Loucy (cell line): ENCODE results near the gene IL9.
"Not testable (repeated sequence)": the region's sequence is repeated elsewhere in the genome, so short reads cannot be mapped to it uniquely, and the experiment has no call there.

Experiments
- H2AFZ ChIP-seq: fragments of 200-600 bp; sonication (generic); 2 replicates; pipeline ENCODE4 v1.6.0; 2016; ENCODE audit warnings: antibody characterized with exemption, mild to moderate bottlenecking, low read length, moderate library complexity
- H3F3A ChIP-seq: fragments of 200-600 bp; 2 replicates; pipeline ENCODE4 v1.6.0; 2016; ENCODE audit warnings: antibody characterized with exemption, low read depth, mild to moderate bottlenecking
- H3K27me3 ChIP-seq: fragments of 200-600 bp; sonication (generic); 2 replicates; pipeline ENCODE4 v1.6.1; 2014; ENCODE audit warnings: low read length, mild to moderate bottlenecking; ENCODE audit not compliant: insufficient read depth, poor library complexity, severe bottlenecking
- H3K36me3 ChIP-seq: fragments of 200-600 bp; sonication (generic); 2 replicates; pipeline ENCODE4 v1.6.1; 2016; ENCODE audit warnings: low read length; ENCODE audit not compliant: insufficient read depth
- H3K4me1 ChIP-seq: fragments of 200-600 bp; sonication (generic); 2 replicates; pipeline ENCODE4 v1.5.1; 2014; ENCODE audit warnings: low read length, mild to moderate bottlenecking; ENCODE audit not compliant: insufficient read depth, poor library complexity, severe bottlenecking
- H3K4me2 ChIP-seq: fragments of 200-600 bp; sonication (generic); 2 replicates; pipeline ENCODE4 v1.6.0; 2014; ENCODE audit warnings: antibody characterized with exemption, low read length, low read depth, mild to moderate bottlenecking; ENCODE audit not compliant: poor library complexity, severe bottlenecking
- H3K4me3 ChIP-seq: fragments of 200-600 bp; sonication (generic); 2 replicates; pipeline ENCODE4 v1.5.1; 2014; ENCODE audit warnings: low read length, mild to moderate bottlenecking, mixed read lengths; ENCODE audit not compliant: poor library complexity, severe bottlenecking
- H3K79me2 ChIP-seq: fragments of 200-600 bp; sonication (generic); 2 replicates; pipeline ENCODE4 v1.6.1; 2014; ENCODE audit warnings: low read length; ENCODE audit not compliant: insufficient read depth
- H3K9ac ChIP-seq: fragments of 200-600 bp; sonication (generic); 2 replicates; pipeline ENCODE4 v1.6.0; 2014; ENCODE audit warnings: mild to moderate bottlenecking, low read depth, low read length, moderate library complexity; ENCODE audit not compliant: poor library complexity, severe bottlenecking
- H3K9me2 ChIP-seq: fragments of 200-600 bp; sonication (generic); replicated peaks from 2 replicates; pipeline ENCODE4 v1.6.1; 2016; ENCODE audit warnings: low read depth, low read length, mixed read lengths
- H3K9me3 ChIP-seq: fragments of 200-600 bp; sonication (generic); 2 replicates; pipeline ENCODE4 v1.6.1; 2014; ENCODE audit warnings: mild to moderate bottlenecking, antibody characterized with exemption, low read length, low read depth; ENCODE audit not compliant: insufficient read depth
- H4K20me1 ChIP-seq: fragments of 200-600 bp; sonication (generic); 2 replicates; pipeline ENCODE4 v1.6.0; 2014; ENCODE audit warnings: antibody characterized with exemption, low read length, mild to moderate bottlenecking; ENCODE audit not compliant: insufficient read depth, poor library complexity, severe bottlenecking
- CTCF ChIP-seq: fragments of 200-600 bp; sonication (generic); conservative IDR thresholded peaks from 2 replicates; pipeline ENCODE4 v1.5.1; 2014; ENCODE audit warnings: mild to moderate bottlenecking, antibody characterized with exemption, low read length
- EZH2phosphoT487 ChIP-seq: fragments of 200-600 bp; IDR thresholded peaks from 2 replicates; pipeline ENCODE4 v1.6.1; 2018; ENCODE audit warnings: antibody characterized with exemption, mild to moderate bottlenecking, moderate library complexity, borderline replicate concordance

IL9 gene

GRCh38 chr5:135861641-135862040 is 34.0 kb downstream of the IL9 start:
- H3K9me3 ChIP-seq, result no peaks in the 10 kb centered on the region
- no peak overlapping the region for H3K4me2 ChIP-seq
- no peaks in the 10 kb centered on the region for H3K36me3 ChIP-seq
- H3F3A ChIP-seq, result no peaks in the 10 kb centered on the region
- TF ChIP-seq EZH2phosphoT487 (no peak), CTCF (no peak)
- H4K20me1 ChIP-seq, result no peaks in the 10 kb centered on the region
- no peaks in the 10 kb centered on the region for H3K79me2 ChIP-seq
- no peaks in the 10 kb centered on the region for H3K4me1 ChIP-seq
- H3K4me3 ChIP-seq, result no peak overlapping the region
- no peak overlapping the region for H2AFZ ChIP-seq
- H3K9ac ChIP-seq, result no peak overlapping the region
- H3K27me3 ChIP-seq, result no peaks in the 10 kb centered on the region
- H3K9me2 ChIP-seq, result no peaks in the 10 kb centered on the region

GRCh38 chr5:135859641-135860040 is 36.0 kb downstream of the IL9 start:
- H3F3A ChIP-seq, result no peaks in the 10 kb centered on the region
- H3K9ac ChIP-seq, result no peak overlapping the region
- TF ChIP-seq CTCF (no peak), EZH2phosphoT487 (no peak)
- no peaks in the 10 kb centered on the region for H3K9me2 ChIP-seq
- no peaks in the 10 kb centered on the region for H4K20me1 ChIP-seq
- no peaks in the 10 kb centered on the region for H3K9me3 ChIP-seq
- no peak overlapping the region for H3K4me3 ChIP-seq
- no peak overlapping the region for H2AFZ ChIP-seq
- H3K27me3 ChIP-seq, result no peaks in the 10 kb centered on the region
- no peaks in the 10 kb centered on the region for H3K4me1 ChIP-seq
- H3K4me2 ChIP-seq, result no peak overlapping the region
- H3K79me2 ChIP-seq, result no peaks in the 10 kb centered on the region
- H3K36me3 ChIP-seq, result no peaks in the 10 kb centered on the region

GRCh38 chr5:135859186-135859585 is 36.5 kb downstream of the IL9 start:
- H3K4me1 ChIP-seq, H3K36me3 ChIP-seq, H2AFZ ChIP-seq, H3K27me3 ChIP-seq, H3F3A ChIP-seq, H3K4me2 ChIP-seq, H3K79me2 ChIP-seq, H3K4me3 ChIP-seq, H4K20me1 ChIP-seq, H3K9me3 ChIP-seq, H3K9ac ChIP-seq, H3K9me2 ChIP-seq: not testable (repeated sequence)

GRCh38 chr5:135857630-135858311 is 37.9 kb downstream of the IL9 start:
- no peaks in the 10 kb centered on the region for H4K20me1 ChIP-seq
- no peak overlapping the region for H3K4me2 ChIP-seq
- H2AFZ ChIP-seq, result no peak overlapping the region
- H3K79me2 ChIP-seq, result no peaks in the 10 kb centered on the region
- TF ChIP-seq EZH2phosphoT487 (no peak), CTCF (no peak)
- no peak overlapping the region for H3K9ac ChIP-seq
- H3K4me3 ChIP-seq, result no peak overlapping the region
- no peaks in the 10 kb centered on the region for H3K9me2 ChIP-seq
- H3K36me3 ChIP-seq, result no peaks in the 10 kb centered on the region
- no peaks in the 10 kb centered on the region for H3K9me3 ChIP-seq
- H3F3A ChIP-seq, result no peaks in the 10 kb centered on the region
- H3K27me3 ChIP-seq, result no peaks in the 10 kb centered on the region
- H3K4me1 ChIP-seq, result no peaks in the 10 kb centered on the region
